ENCODE data around the gene ARHGAP23.
A peak's percentile ranks its signal among the peaks of the same experiment; 100 is the strongest.

ARHGAP23 gene

GRCh38 chr17:38560503-38561318 is 132.4 kb downstream of the ARHGAP23 start:
- H3K4me3 Mint-ChIP-seq = peak overlapping the region; percentile 28
- H3K9me3 Mint-ChIP-seq = no peaks in the 10 kb centered on the region
- H3K4me1 Mint-ChIP-seq = peaks cover 40% of the 10 kb centered on the region
- no peaks in the 10 kb centered on the region for H3K36me3 Mint-ChIP-seq
- no peak for ATAC-seq
- peaks cover 49% of the 10 kb centered on the region for H3K27me3 Mint-ChIP-seq
- no peak overlapping the region for H3K27ac Mint-ChIP-seq

- Mint-ChIP-seq H3K27ac (no peak overlapping the region), H3K4me3 (no peak overlapping the region), H3K9me3 (no peaks in the 10 kb centered on the region), H3K27me3 (peaks cover 58% of the 10 kb centered on the region), H3K4me1 (peaks cover 48% of the 10 kb centered on the region), H3K36me3 (no peaks in the 10 kb centered on the region)
- ATAC-seq = no peak
Observed at GRCh38 chr17:38561416-38562214, 133.4 kb downstream of the ARHGAP23 start.
